ENCODE results near the gene SIX3.

DNA sequence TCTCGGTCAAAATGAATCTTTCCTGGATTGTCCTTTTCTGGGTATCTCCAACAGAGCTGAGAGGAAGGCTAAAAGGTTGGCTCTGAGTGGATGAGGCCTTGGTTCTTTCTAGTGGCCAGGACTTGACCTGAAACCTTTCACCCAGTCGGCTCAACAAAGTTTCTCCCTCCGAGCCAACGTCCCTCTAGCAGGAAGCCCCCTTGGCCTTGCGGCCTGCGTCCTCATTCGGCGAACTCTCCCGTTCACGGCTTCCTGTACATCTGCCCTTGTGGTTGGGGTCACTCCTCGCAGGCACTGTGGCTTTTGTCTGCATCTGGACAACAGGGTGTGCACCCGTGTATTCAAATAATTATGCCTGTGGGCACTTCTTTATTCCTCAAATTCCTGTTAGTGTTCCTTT is 9.4 kb upstream of the SIX3 start:
- TF ChIP-seq, protein P1, sequence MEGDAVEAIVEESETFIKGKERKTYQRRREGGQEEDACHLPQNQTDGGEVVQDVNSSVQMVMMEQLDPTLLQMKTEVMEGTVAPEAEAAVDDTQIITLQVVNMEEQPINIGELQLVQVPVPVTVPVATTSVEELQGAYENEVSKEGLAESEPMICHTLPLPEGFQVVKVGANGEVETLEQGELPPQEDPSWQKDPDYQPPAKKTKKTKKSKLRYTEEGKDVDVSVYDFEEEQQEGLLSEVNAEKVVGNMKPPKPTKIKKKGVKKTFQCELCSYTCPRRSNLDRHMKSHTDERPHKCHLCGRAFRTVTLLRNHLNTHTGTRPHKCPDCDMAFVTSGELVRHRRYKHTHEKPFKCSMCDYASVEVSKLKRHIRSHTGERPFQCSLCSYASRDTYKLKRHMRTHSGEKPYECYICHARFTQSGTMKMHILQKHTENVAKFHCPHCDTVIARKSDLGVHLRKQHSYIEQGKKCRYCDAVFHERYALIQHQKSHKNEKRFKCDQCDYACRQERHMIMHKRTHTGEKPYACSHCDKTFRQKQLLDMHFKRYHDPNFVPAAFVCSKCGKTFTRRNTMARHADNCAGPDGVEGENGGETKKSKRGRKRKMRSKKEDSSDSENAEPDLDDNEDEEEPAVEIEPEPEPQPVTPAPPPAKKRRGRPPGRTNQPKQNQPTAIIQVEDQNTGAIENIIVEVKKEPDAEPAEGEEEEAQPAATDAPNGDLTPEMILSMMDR (IDR thresholded peaks at IDR 0.05) = no peak
- no peak for TF ChIP-seq POLR2A (IDR thresholded peaks at IDR 0.05)
